ENCODE results near the gene TAL2. TPM values are rescaled to one million over a fixed set of nuclear protein-coding genes. Genes with fewer than 3 reads are reported as not detected.

The TAL2 gene
- total and polyA plus RNA-seq, 4 donors, result 0.17 TPM; not detected in 3

GRCh38 chr9:105658351-105658750 lies 3.9 kb upstream of the TAL2 start:
- no peak for DNase-seq
- Histone ChIP-seq H3K9ac (ENCODE audit: insufficient read depth in 1 of 2, low read length in 2 of 2) (no peak overlapping the region), H3K27me3 (ENCODE audit: control insufficient read depth in 3 of 3, insufficient read depth in 3 of 3, low read length in 2 of 3) (peaks cover 0 to 19% (median 16%) of the 10 kb centered on the region in 3 donors), H3K27ac (ENCODE audit: low read depth in 1 of 2, low read length in 1 of 2) (no peak overlapping the region), H3K4me3 (no peak overlapping the region), H3K4me1 (ENCODE audit: control insufficient read depth in 5 of 5, insufficient read depth in 5 of 5, low read length in 5 of 5) (peaks cover 0 to 7% (median 0%) of the 10 kb centered on the region in 5 donors), H3K36me3 (ENCODE audit: control insufficient read depth in 4 of 4, insufficient read depth in 4 of 4, low read length in 4 of 4) (no peaks in the 10 kb centered on the region), H3K9me3 (ENCODE audit: control insufficient read depth in 4 of 4, insufficient read depth in 3 of 4, low read length in 3 of 4) (no peaks in the 10 kb centered on the region)
- WGBS, 2 donors, result 83 to 92% methylated on average over 2 of the region's 2 CpGs
- TF ChIP-seq, protein P1, sequence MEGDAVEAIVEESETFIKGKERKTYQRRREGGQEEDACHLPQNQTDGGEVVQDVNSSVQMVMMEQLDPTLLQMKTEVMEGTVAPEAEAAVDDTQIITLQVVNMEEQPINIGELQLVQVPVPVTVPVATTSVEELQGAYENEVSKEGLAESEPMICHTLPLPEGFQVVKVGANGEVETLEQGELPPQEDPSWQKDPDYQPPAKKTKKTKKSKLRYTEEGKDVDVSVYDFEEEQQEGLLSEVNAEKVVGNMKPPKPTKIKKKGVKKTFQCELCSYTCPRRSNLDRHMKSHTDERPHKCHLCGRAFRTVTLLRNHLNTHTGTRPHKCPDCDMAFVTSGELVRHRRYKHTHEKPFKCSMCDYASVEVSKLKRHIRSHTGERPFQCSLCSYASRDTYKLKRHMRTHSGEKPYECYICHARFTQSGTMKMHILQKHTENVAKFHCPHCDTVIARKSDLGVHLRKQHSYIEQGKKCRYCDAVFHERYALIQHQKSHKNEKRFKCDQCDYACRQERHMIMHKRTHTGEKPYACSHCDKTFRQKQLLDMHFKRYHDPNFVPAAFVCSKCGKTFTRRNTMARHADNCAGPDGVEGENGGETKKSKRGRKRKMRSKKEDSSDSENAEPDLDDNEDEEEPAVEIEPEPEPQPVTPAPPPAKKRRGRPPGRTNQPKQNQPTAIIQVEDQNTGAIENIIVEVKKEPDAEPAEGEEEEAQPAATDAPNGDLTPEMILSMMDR (IDR thresholded peaks at IDR 0.05; ENCODE audit: control extremely low read depth, extremely low read depth), result no peak
- no peak for ATAC-seq (ENCODE audit: insufficient read depth, low FRiP score)

GRCh38 chr9:105661011-105661410 lies 1.2 kb upstream of the TAL2 start:
- 87 to 88% methylated on average over 4 of the region's 4 CpGs for WGBS, 2 donors
- Histone ChIP-seq H3K4me1 (ENCODE audit: control insufficient read depth in 5 of 5, insufficient read depth in 5 of 5, low read length in 5 of 5) (peaks cover 0 to 7% (median 0%) of the 10 kb centered on the region in 5 donors), H3K27me3 (ENCODE audit: control insufficient read depth in 3 of 3, insufficient read depth in 3 of 3, low read length in 2 of 3) (peaks cover 0 to 19% (median 16%) of the 10 kb centered on the region in 3 donors), H3K4me3 (no peak overlapping the region), H3K9me3 (ENCODE audit: control insufficient read depth in 4 of 4, insufficient read depth in 3 of 4, low read length in 3 of 4) (no peaks in the 10 kb centered on the region), H3K9ac (ENCODE audit: insufficient read depth in 1 of 2, low read length in 2 of 2) (no peak overlapping the region), H3K27ac (ENCODE audit: low read depth in 1 of 2, low read length in 1 of 2) (no peak overlapping the region), H3K36me3 (ENCODE audit: control insufficient read depth in 4 of 4, insufficient read depth in 4 of 4, low read length in 4 of 4) (no peaks in the 10 kb centered on the region)
- ATAC-seq (ENCODE audit: insufficient read depth, low FRiP score) (no peak), DNase-seq (no peak)
- TF ChIP-seq, protein P1 (IDR thresholded peaks at IDR 0.05; ENCODE audit: control extremely low read depth, extremely low read depth), result no peak

DNA sequence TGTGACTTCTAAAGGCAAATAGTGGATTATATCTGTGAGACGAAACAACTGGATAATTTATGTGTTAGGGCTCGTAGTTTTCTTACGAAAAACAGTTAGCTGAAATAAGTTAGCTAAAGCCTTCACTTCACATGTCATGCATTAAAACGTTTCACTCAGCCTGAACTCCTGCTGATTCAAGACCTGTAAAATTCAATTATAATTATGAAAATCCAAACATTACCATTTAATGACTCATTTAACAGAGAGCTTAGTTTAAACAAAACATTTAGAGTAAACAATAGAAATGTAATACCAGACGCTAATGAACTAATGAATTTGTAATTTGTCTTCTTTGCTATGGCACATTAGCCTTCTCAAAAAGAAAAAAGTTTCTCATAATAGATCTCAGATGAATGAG lies 1.7 kb downstream of the TAL2 start:
- TF ChIP-seq, protein P1 (IDR thresholded peaks at IDR 0.05; ENCODE audit: control extremely low read depth, extremely low read depth), result no peak
- H3K9me3 ChIP-seq (ENCODE audit: control insufficient read depth in 4 of 4, insufficient read depth in 3 of 4, low read length in 3 of 4), result no peaks in the 10 kb centered on the region
- DNase-seq, result no peak
- H3K27ac ChIP-seq (ENCODE audit: low read depth in 1 of 2, low read length in 1 of 2), result no peak overlapping the region
- no peak overlapping the region for H3K9ac ChIP-seq (ENCODE audit: insufficient read depth in 1 of 2, low read length in 2 of 2)
- H3K27me3 ChIP-seq (ENCODE audit: control insufficient read depth in 3 of 3, insufficient read depth in 3 of 3, low read length in 2 of 3), result no peaks in the 10 kb centered on the region
- H3K4me1 ChIP-seq (ENCODE audit: control insufficient read depth in 5 of 5, insufficient read depth in 5 of 5, low read length in 5 of 5), result no peaks in the 10 kb centered on the region
- no peak overlapping the region for H3K4me3 ChIP-seq
- H3K36me3 ChIP-seq (ENCODE audit: control insufficient read depth in 4 of 4, insufficient read depth in 4 of 4, low read length in 4 of 4), result no peaks in the 10 kb centered on the region
- 78 to 85% methylated on average over 5 of the region's 5 CpGs for WGBS, 2 donors
- ATAC-seq (ENCODE audit: insufficient read depth, low FRiP score), result no peak

DNA sequence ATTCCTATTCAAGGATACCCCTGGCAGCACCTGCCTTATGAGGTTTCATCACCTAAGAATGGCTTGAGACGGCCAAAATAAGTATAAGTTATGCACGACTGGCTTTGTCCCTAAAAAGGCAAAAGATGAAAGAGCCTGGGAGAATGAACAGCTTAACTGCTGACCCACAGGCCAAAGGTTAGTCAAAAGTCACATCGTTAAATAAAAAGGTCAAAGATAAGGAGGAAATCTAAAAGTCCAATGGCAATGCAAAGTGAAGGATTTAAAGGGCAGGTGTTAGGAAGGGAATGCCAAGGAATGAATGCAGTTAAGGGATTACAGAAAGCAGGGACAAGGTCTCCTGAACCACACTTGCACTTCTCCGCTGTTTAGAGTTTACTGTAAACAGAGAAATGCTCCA lies 5.6 kb downstream of the TAL2 start:
- no peaks in the 10 kb centered on the region for H3K36me3 ChIP-seq (ENCODE audit: control insufficient read depth in 4 of 4, insufficient read depth in 4 of 4, low read length in 4 of 4)
- H3K4me3 ChIP-seq, result no peak overlapping the region
- H3K27ac ChIP-seq (ENCODE audit: low read depth in 1 of 2, low read length in 1 of 2), result no peak overlapping the region
- no peak for DNase-seq
- TF ChIP-seq, protein P1 (IDR thresholded peaks at IDR 0.05; ENCODE audit: control extremely low read depth, extremely low read depth), result no peak
- H3K9ac ChIP-seq (ENCODE audit: insufficient read depth in 1 of 2, low read length in 2 of 2), result no peak overlapping the region
- 45 to 70% methylated on average over 4 of the region's 4 CpGs for WGBS, 2 donors
- no peaks in the 10 kb centered on the region for H3K9me3 ChIP-seq (ENCODE audit: control insufficient read depth in 4 of 4, insufficient read depth in 3 of 4, low read length in 3 of 4)
- H3K27me3 ChIP-seq (ENCODE audit: control insufficient read depth in 3 of 3, insufficient read depth in 3 of 3, low read length in 2 of 3), result no peaks in the 10 kb centered on the region
- no peaks in the 10 kb centered on the region for H3K4me1 ChIP-seq (ENCODE audit: control insufficient read depth in 5 of 5, insufficient read depth in 5 of 5, low read length in 5 of 5)
- no peak for ATAC-seq (ENCODE audit: insufficient read depth, low FRiP score)

All from lung (tissue), 12 donors.